Stomach (tissue), 4 donors: Measurements from ENCODE around the gene CD300LF.

Experiments used
- CTCF ChIP-seq, 7 experiments: fragments of 450-650 bp in 4 of 7; fragments of 200-600 bp in 3 of 7; sonication (generic) in 3 of 7; IDR thresholded peaks; one replicate each; pipeline ENCODE4 v1.5.1; 2016 to 2019; ENCODE audit warnings: antibody characterized with exemption in 7 of 7, control low read depth in 2 of 7, mild to moderate bottlenecking in 1 of 7
- EP300 ChIP-seq: sonication (generic); formaldehyde crosslinking; IDR thresholded peaks from one replicate; pipeline ENCODE4 v1.6.1; 2017; ENCODE audit warnings: antibody characterized with exemption
- POLR2A ChIP-seq, 4 donors: fragments of 450-650 bp; IDR thresholded peaks; one replicate each; pipeline ENCODE4 v1.6.1; 2016; ENCODE audit warnings: antibody characterized with exemption in 4 of 4, control low read depth in 2 of 4, mild to moderate bottlenecking in 1 of 4, moderate library complexity in 1 of 4
- POLR2AphosphoS5 ChIP-seq, 3 donors: sonication (generic); formaldehyde crosslinking; IDR thresholded peaks; one replicate each; pipeline ENCODE4 v1.6.1; 2016; ENCODE audit warnings: antibody characterized with exemption in 3 of 3

DNA sequence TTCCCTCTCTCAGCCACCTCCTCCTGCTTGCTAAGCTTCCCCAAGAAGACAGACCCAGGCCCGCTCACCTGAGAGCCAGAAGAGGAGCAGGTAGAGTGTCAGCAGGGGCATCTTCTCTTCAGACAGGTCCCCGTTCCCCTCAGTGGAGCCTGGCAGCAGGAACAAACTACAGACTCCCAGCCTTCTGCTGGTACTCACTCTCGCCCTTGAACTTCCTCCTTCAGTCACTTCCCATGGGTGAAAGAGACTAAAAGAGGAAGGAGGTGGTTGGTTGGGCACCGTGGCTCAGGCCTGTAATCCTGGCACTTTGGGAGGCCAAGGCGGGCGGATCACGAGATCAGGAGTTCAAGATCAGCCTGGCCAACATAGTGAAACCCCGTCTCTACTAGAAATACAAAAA is at the start of gene CD300LF:
- TF ChIP-seq CTCF (IDR thresholded peaks at IDR 0.05) (no peak), POLR2A (IDR thresholded peaks at IDR 0.05) (no peak), POLR2AphosphoS5 (IDR thresholded peaks at IDR 0.05) (no peak), EP300 (no peak)
